B cell (primary cell): ENCODE results near the gene DHDH. TPM values are rescaled to one million over a fixed set of nuclear protein-coding genes. Genes with fewer than 3 reads are reported as not detected.

Experiments
- ATAC-seq: fragments of 200-7000 bp; cut with Tn5 transposase; one replicate; pipeline ENCODE4 v1.10.0; 2021; ENCODE audit warnings: low read depth, mild to moderate bottlenecking, moderate number of reproducible peaks, moderate library complexity
- CTCF ChIA-PET: fragments of 350-600 bp; sonication (Branson Sonifier 250); formaldehyde crosslinking; loops from one replicate; lab custom pipeline; 2021; ENCODE audit warnings: antibody characterized with exemption, inconsistent platforms; lab: Charles Lee
- POLR2A ChIA-PET: fragments of 350-600 bp; sonication (Branson Sonifier 250); formaldehyde crosslinking; loops from one replicate; lab custom pipeline; 2021; ENCODE audit warnings: antibody characterized with exemption; lab: Charles Lee
- DNase-seq: peaks from one replicate; pipeline ENCODE4 v3.0.0; 2013
- H2AFZ ChIP-seq: 2 replicates; pipeline ENCODE4 v1.6.1; 2012; ENCODE audit warnings: mild to moderate bottlenecking, low read depth, low read length; ENCODE audit not compliant: insufficient read depth, poor library complexity, severe bottlenecking
- H3K27ac ChIP-seq, 2 donors: 1 replicate in 1 of 2; 2 replicates in 1 of 2; pipeline ENCODE4 v1.5.1; 2012 to 2013; ENCODE audit warnings: low read length in 2 of 2, mild to moderate bottlenecking in 2 of 2, moderate library complexity in 1 of 2
- H3K27me3 ChIP-seq, 4 experiments: fragments of 200-600 bp in 1 of 4; sonication (generic) in 1 of 4; replicated peaks in 1 of 4; 1 replicate in 2 of 4; 2 replicates in 2 of 4; pipeline versions ENCODE4 v1.6.1 to v1.7.0; 2013 to 2016; ENCODE audit warnings: low read length in 3 of 4, mild to moderate bottlenecking in 2 of 4, mixed read lengths in 1 of 4, moderate library complexity in 1 of 4; ENCODE audit not compliant: insufficient read depth in 4 of 4, control insufficient read depth in 3 of 4; ENCODE audit errors: control extremely low read depth in 1 of 4
- H3K36me3 ChIP-seq, 2 experiments: replicated peaks in 1 of 2; 1 replicate in 1 of 2; 2 replicates in 1 of 2; pipeline versions ENCODE4 v1.6.1 to v1.7.1; 2013; ENCODE audit warnings: low read length in 1 of 2; ENCODE audit not compliant: insufficient read depth in 2 of 2, control insufficient read depth in 1 of 2; ENCODE audit errors: control extremely low read depth in 1 of 2, extremely low read depth in 1 of 2
- H3K4me1 ChIP-seq, 2 donors: fragments of 200-600 bp in 1 of 2; sonication (generic) in 1 of 2; 1 replicate in 1 of 2; 2 replicates in 1 of 2; pipeline versions ENCODE4 v1.5.1 to v1.6.1; 2013 to 2017; ENCODE audit warnings: low read length in 2 of 2; ENCODE audit not compliant: control insufficient read depth in 2 of 2, insufficient read depth in 2 of 2
- H3K4me2 ChIP-seq: replicated peaks from 2 replicates; pipeline ENCODE3; 2012; ENCODE audit warnings: mild to moderate bottlenecking, low read depth, low read length; ENCODE audit not compliant: poor library complexity, severe bottlenecking
- H3K4me3 ChIP-seq, 5 experiments: fragments of 200-600 bp in 1 of 5; sonication (generic) in 1 of 5; 1 replicate in 3 of 5; 2 replicates in 2 of 5; pipeline versions ENCODE4 v1.5.1 to v1.7.0; 2011 to 2016; ENCODE audit warnings: low read length in 4 of 5, mild to moderate bottlenecking in 4 of 5, low read depth in 2 of 5, control low read depth in 1 of 5, moderate library complexity in 1 of 5; ENCODE audit not compliant: insufficient read depth in 1 of 5; ENCODE audit errors: control extremely low read depth in 1 of 5, extremely low read depth in 1 of 5
- H3K79me2 ChIP-seq: fragments of 200-600 bp; sonication (generic); one replicate; pipeline ENCODE4 v1.6.0; 2016; ENCODE audit warnings: low read length; ENCODE audit not compliant: control insufficient read depth, insufficient read depth
- H3K9ac ChIP-seq: fragments of 200-600 bp; sonication (generic); 2 replicates; pipeline ENCODE4 v1.6.1; 2017; ENCODE audit warnings: mild to moderate bottlenecking, low read length, moderate library complexity
- H3K9me3 ChIP-seq, 3 donors: one replicate each; pipeline versions ENCODE4 v1.6.1 to v1.7.1; 2013; ENCODE audit warnings: low read length in 2 of 3; ENCODE audit not compliant: control insufficient read depth in 2 of 3, insufficient read depth in 1 of 3; ENCODE audit errors: control extremely low read depth in 1 of 3
- H4K20me1 ChIP-seq: 2 replicates; pipeline ENCODE4 v1.6.0; 2012; ENCODE audit warnings: mild to moderate bottlenecking, low read length; ENCODE audit not compliant: insufficient read depth, control insufficient read depth, poor library complexity, severe bottlenecking
- H3K27ac Mint-ChIP-seq: one replicate; pipeline ENCODE4 v1.8.0; 2021; ENCODE audit warnings: mixed read lengths
- H3K27me3 Mint-ChIP-seq: one replicate; pipeline ENCODE4 v1.8.0; 2021; ENCODE audit warnings: mixed read lengths
- H3K4me1 Mint-ChIP-seq: one replicate; pipeline ENCODE4 v1.8.0; 2021; ENCODE audit warnings: mixed read lengths
- H3K4me3 Mint-ChIP-seq: one replicate; pipeline ENCODE4 v1.8.0; 2021; ENCODE audit warnings: mixed read lengths
- H3K9me3 Mint-ChIP-seq: one replicate; pipeline ENCODE4 v1.8.0; 2022; ENCODE audit warnings: mixed read lengths; ENCODE audit not compliant: insufficient read depth
- EZH2 ChIP-seq: IDR thresholded peaks from 2 replicates; pipeline ENCODE4 v1.6.1; 2012; ENCODE audit warnings: borderline replicate concordance, low read depth, mild to moderate bottlenecking, moderate library complexity, low read length; ENCODE audit not compliant: insufficient read depth, poor library complexity, severe bottlenecking
- WGBS: methylation state at CpG from one replicate; pipeline ENCODE4 v1.1.5; 2013; ENCODE audit warnings: missing lambda C conversion rate; ENCODE audit not compliant: insufficient coverage; 5-methylcytosine and 5-hydroxymethylcytosine counted together
- intact Hi-C: fragments of 100-400 bp; cut with micrococcal nuclease; formaldehyde crosslinking; loops from one replicate; pipeline ENCODE4 v1.10.0; 2022
- polyA plus RNA-seq: library from polyadenylated mRNA; depleted of rRNA; stranded (reverse); fragments of >200 nt; gene quantifications from 2 replicates; pipeline ENCODE4 v1.2.3, GENCODE V29; 2012
- total RNA-seq, 2 donors: library from RNA; stranded (reverse); fragments of 120-200 nt in 1 of 2; gene quantifications; 1 replicate in 1 of 2; 2 replicates in 1 of 2; pipeline versions ENCODE4 v1.2.3 to v1.2.4, GENCODE V29; 2013 to 2022
- TF ChIP-seq, protein P1 (sequence below): fragments of 200-600 bp; IDR thresholded peaks from one replicate; pipeline ENCODE4 v1.8.0; 2022; ENCODE audit warnings: antibody characterized with exemption, mild to moderate bottlenecking

Gene DHDH
- total and polyA plus RNA-seq, 2 donors (not counting 1 experiment from before 2014, with no cell fraction given), result 0.64 to 0.82 TPM

DNA sequence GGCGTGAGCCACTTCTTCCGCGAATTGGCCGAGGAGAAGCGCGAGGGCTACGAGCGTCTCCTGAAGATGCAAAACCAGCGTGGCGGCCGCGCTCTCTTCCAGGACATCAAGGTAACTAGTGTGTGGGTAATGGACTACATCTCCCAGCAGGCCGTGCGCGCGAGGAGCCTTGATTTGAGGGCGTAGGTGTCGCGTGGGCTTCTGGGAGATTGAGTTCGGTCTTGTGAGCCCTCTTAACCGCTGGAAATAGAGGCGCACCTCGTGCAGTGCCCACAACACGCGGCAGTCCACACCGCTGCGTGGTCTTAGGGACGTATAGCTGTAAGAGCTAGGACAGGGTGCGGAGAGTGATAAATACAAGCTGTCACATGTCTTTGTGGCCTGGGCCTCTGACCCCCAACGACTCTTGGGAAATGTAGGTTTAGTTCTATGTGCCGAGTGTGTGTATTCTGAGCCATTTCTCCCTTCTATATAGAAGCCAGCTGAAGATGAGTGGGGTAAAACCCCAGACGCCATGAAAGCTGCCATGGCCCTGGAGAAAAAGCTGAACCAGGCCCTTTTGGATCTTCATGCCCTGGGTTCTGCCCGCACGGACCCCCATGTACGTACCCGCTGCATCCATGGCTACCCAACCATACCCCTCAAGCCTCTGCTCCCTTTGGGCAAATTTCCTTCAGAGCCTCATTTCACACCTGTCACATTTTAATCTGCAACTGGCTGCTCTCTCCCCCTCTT lies 32.5 kb downstream of the DHDH start:
- ATAC-seq, result peak; percentile 50
- H3K27ac ChIP-seq, result peak overlapping the region; percentile 75 to 84
- H2AFZ ChIP-seq, result peak overlapping the region; percentile 11
- peaks cover 0 to 5% (median 0%) of the 10 kb centered on the region in 3 donors for H3K9me3 ChIP-seq
- H3K27me3 ChIP-seq, result no peaks in the 10 kb centered on the region
- TF ChIP-seq, protein P1, sequence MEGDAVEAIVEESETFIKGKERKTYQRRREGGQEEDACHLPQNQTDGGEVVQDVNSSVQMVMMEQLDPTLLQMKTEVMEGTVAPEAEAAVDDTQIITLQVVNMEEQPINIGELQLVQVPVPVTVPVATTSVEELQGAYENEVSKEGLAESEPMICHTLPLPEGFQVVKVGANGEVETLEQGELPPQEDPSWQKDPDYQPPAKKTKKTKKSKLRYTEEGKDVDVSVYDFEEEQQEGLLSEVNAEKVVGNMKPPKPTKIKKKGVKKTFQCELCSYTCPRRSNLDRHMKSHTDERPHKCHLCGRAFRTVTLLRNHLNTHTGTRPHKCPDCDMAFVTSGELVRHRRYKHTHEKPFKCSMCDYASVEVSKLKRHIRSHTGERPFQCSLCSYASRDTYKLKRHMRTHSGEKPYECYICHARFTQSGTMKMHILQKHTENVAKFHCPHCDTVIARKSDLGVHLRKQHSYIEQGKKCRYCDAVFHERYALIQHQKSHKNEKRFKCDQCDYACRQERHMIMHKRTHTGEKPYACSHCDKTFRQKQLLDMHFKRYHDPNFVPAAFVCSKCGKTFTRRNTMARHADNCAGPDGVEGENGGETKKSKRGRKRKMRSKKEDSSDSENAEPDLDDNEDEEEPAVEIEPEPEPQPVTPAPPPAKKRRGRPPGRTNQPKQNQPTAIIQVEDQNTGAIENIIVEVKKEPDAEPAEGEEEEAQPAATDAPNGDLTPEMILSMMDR, result no peak
- no peak for TF ChIP-seq EZH2
- peaks cover 22% of the 10 kb centered on the region for H4K20me1 ChIP-seq
- H3K4me3 ChIP-seq, result peak overlapping the region; percentile 73 to 90 (median 84)
- peak; percentile 93 for DNase-seq
- intact Hi-C loops, result loop anchor here (1.0 to 2.0 kb wide), 6 partner anchors 12 to 320 kb away; partner anchors contain the start of genes BAX, CA11, GYS1 and NUCB1
- H3K9ac ChIP-seq, result peak overlapping the region; percentile 74
- Mint-ChIP-seq H3K4me3 (peak overlapping the region; percentile 100), H3K27me3 (no peaks in the 10 kb centered on the region), H3K4me1 (peaks cover 73% of the 10 kb centered on the region), H3K9me3 (no peaks in the 10 kb centered on the region), H3K27ac (peak overlapping the region; percentile 99)
- peaks cover 0 to 43% of the 10 kb centered on the region in 2 experiments for H3K36me3 ChIP-seq
- 10% methylated on average over 28 of the region's 36 CpGs for WGBS
- ChIA-PET POLR2A (interaction anchor here (0.5 to 3.2 kb wide), 13 partner anchors 11 to 471 kb away, joined by 3 to 17 read pairs (median 5); partner anchors contain the start of genes GYS1, NUCB1, PPP1R15A and RUVBL2), CTCF (interaction anchor here (0.6 to 4.1 kb wide), 7 partner anchors 11 to 181 kb away, joined by 3 to 17 read pairs (median 5); partner anchors contain the start of genes BAX, GYS1 and RUVBL2)
- H3K4me1 ChIP-seq, result peaks cover 41 to 62% of the 10 kb centered on the region in 2 donors
- H3K4me2 ChIP-seq, result peak overlapping the region; percentile 75
- peaks cover 26% of the 10 kb centered on the region for H3K79me2 ChIP-seq
